Muscle of arm (tissue), 12 donors: Measurements from ENCODE around the gene TRAF5. TPM values are rescaled to one million over a fixed set of nuclear protein-coding genes. Genes with fewer than 3 reads are reported as not detected.
"Not testable (repeated sequence)": the region's sequence is repeated elsewhere in the genome, so short reads cannot be mapped to it uniquely, and the experiment has no call there.

Experiments
- DNase-seq: peaks from one replicate; pipeline ENCODE4 v3.0.0-alpha.2; 2013
- polyA plus RNA-seq, 12 donors: library from polyadenylated mRNA; unstranded; fragments of 120-200 nt; gene quantifications; one replicate each; pipeline ENCODE4 v1.2.1, GENCODE V29; 2013; ENCODE audit not compliant: insufficient read length in 12 of 12

TRAF5 gene
- polyA plus RNA-seq, 12 donors: 15.4 to 41.8 (median 23.2) TPM; not detected in 1

GRCh38 chr1:211345719-211346118, 19.1 kb downstream of the TRAF5 start:
- no peak for DNase-seq

- DNase-seq: no peak
Observed at GRCh38 chr1:211347077-211347844, 20.6 kb downstream of the TRAF5 start.

GRCh38 chr1:211348547-211348946, 21.9 kb downstream of the TRAF5 start:
- no peak for DNase-seq

- no peak for DNase-seq
Observed at GRCh38 chr1:211349741-211350140, 23.1 kb downstream of the TRAF5 start.

GRCh38 chr1:211352055-211352454, 25.4 kb downstream of the TRAF5 start:
- DNase-seq: not testable (repeated sequence)

GRCh38 chr1:211352465-211352864, 25.8 kb downstream of the TRAF5 start:
- DNase-seq: no peak

GRCh38 chr1:211352985-211353515, 26.4 kb downstream of the TRAF5 start:
- no peak for DNase-seq

- DNase-seq: no peak
Observed at GRCh38 chr1:211353562-211354212, 27.1 kb downstream of the TRAF5 start.

GRCh38 chr1:211355873-211356272, 29.2 kb downstream of the TRAF5 start:
- DNase-seq: no peak

- no peak for DNase-seq
Observed at GRCh38 chr1:211356723-211357407, 30.2 kb downstream of the TRAF5 start.

- no peak for DNase-seq
Observed at GRCh38 chr1:211358685-211359084, 32.1 kb downstream of the TRAF5 start.

GRCh38 chr1:211359876-211360275, 33.2 kb downstream of the TRAF5 start:
- DNase-seq: no peak

GRCh38 chr1:211361202-211361601, 34.6 kb downstream of the TRAF5 start:
- DNase-seq: no peak

- no peak for DNase-seq
Observed at GRCh38 chr1:211369640-211370039, 43.0 kb downstream of the TRAF5 start.

- DNase-seq: no peak
Observed at GRCh38 chr1:211370669-211371068, 44.0 kb downstream of the TRAF5 start.

GRCh38 chr1:211371406-211372105, 44.9 kb downstream of the TRAF5 start:
- no peak for DNase-seq

- no peak for DNase-seq
Observed at GRCh38 chr1:211372463-211372862, 45.8 kb downstream of the TRAF5 start.

- no peak for DNase-seq
Observed at GRCh38 chr1:211375146-211375818, 48.6 kb downstream of the TRAF5 start.

GRCh38 chr1:211375949-211376348, 49.3 kb downstream of the TRAF5 start:
- no peak for DNase-seq

GRCh38 chr1:211376807-211377470, 50.3 kb downstream of the TRAF5 start:
- no peak for DNase-seq
